SK-N-SH treated with all-trans-retinoic acid at 6 μM for 48 hours (cell line): Measurements from ENCODE around the gene GRIA2.

Experiments
- ATAC-seq: fragments of 200-7000 bp; cut with Tn5 transposase; 3 replicates; pipeline ENCODE4 v1.9.1; 2020; ENCODE audit warnings: mild to moderate bottlenecking, moderate library complexity
- ARNTL ChIP-seq: fragments of 450-650 bp; formaldehyde crosslinking; IDR thresholded peaks from 2 replicates; pipeline ENCODE4 v1.5.0; 2020; ENCODE audit warnings: low read depth, mild to moderate bottlenecking, moderate library complexity, borderline replicate concordance
- BACH2 ChIP-seq: fragments of 250-450 bp; sonication (Bioruptor Pico); IDR thresholded peaks from 2 replicates; pipeline ENCODE4 v1.9.0; 2021; ENCODE audit warnings: mild to moderate bottlenecking, borderline replicate concordance
- CSDC2 ChIP-seq: fragments of 250-450 bp; sonication (Bioruptor Pico); IDR thresholded peaks from 2 replicates; pipeline ENCODE4 v1.5.0; 2020; ENCODE audit warnings: mild to moderate bottlenecking, moderate library complexity
- ESRRG ChIP-seq: fragments of 250-450 bp; sonication (Bioruptor Pico); IDR thresholded peaks from 2 replicates; pipeline ENCODE4 v1.6.1; 2021; ENCODE audit warnings: mild to moderate bottlenecking
- GLIS3 ChIP-seq: fragments of 250-450 bp; sonication (Bioruptor Pico); IDR thresholded peaks from 2 replicates; pipeline ENCODE4 v1.5.0; 2020; ENCODE audit warnings: mild to moderate bottlenecking, moderate library complexity
- ISL1 ChIP-seq: fragments of 250-450 bp; sonication (Bioruptor Pico); IDR thresholded peaks from 2 replicates; pipeline ENCODE4 v2.1.2; 2022; ENCODE audit warnings: mild to moderate bottlenecking, moderate library complexity
- OSR1 ChIP-seq: fragments of 250-450 bp; sonication (Bioruptor Pico); IDR thresholded peaks from 2 replicates; pipeline ENCODE4 v1.8.0; 2022; ENCODE audit warnings: moderate library complexity, mild to moderate bottlenecking, inconsistent platforms
- PPARA ChIP-seq: fragments of 250-450 bp; sonication (Bioruptor Pico); IDR thresholded peaks from 2 replicates; pipeline ENCODE4 v1.5.0; 2020; ENCODE audit warnings: mild to moderate bottlenecking, borderline replicate concordance
- TCF4 ChIP-seq: fragments of 250-450 bp; sonication (Bioruptor Pico); IDR thresholded peaks from 2 replicates; pipeline ENCODE4 v1.8.0; 2021; ENCODE audit warnings: mild to moderate bottlenecking, moderate library complexity, borderline replicate concordance
- TOX ChIP-seq: fragments of 250-450 bp; sonication (Bioruptor Pico); IDR thresholded peaks from 2 replicates; pipeline ENCODE4 v1.8.0; 2021; ENCODE audit warnings: mild to moderate bottlenecking, moderate library complexity, borderline replicate concordance
- ZC3H10 ChIP-seq: fragments of 250-450 bp; sonication (Bioruptor Pico); IDR thresholded peaks from 2 replicates; pipeline ENCODE4 v1.5.1; 2021; ENCODE audit warnings: mild to moderate bottlenecking, moderate library complexity
- ZFP3 ChIP-seq: fragments of 250-450 bp; sonication (Bioruptor Pico); IDR thresholded peaks from 2 replicates; pipeline ENCODE4 v1.5.0; 2020; ENCODE audit warnings: mild to moderate bottlenecking, moderate library complexity
- ZFP30 ChIP-seq: fragments of 450-650 bp; formaldehyde crosslinking; IDR thresholded peaks from 2 replicates; pipeline ENCODE4 v1.5.0; 2022; ENCODE audit warnings: mild to moderate bottlenecking, moderate library complexity
- ZNF565 ChIP-seq: fragments of 450-650 bp; formaldehyde crosslinking; conservative IDR thresholded peaks from 2 replicates; pipeline ENCODE4 v1.5.0; 2020; ENCODE audit warnings: low read depth, mild to moderate bottlenecking, moderate library complexity
- ZNF8 ChIP-seq: fragments of 450-650 bp; formaldehyde crosslinking; IDR thresholded peaks from 2 replicates; pipeline ENCODE4 v1.5.0; 2020; ENCODE audit warnings: mild to moderate bottlenecking, moderate library complexity
- TF ChIP-seq, protein P1 (sequence below): fragments of 250-450 bp; sonication (Bioruptor Pico); IDR thresholded peaks from 2 replicates; pipeline ENCODE4 v1.5.0; 2020; ENCODE audit warnings: mild to moderate bottlenecking, moderate library complexity
- TF ChIP-seq, protein P2 (sequence below): fragments of 250-450 bp; sonication (Bioruptor Pico); IDR thresholded peaks from 2 replicates; pipeline ENCODE4 v1.5.1; 2021; ENCODE audit warnings: mild to moderate bottlenecking, moderate library complexity
- TF ChIP-seq, protein P3 (sequence below): fragments of 250-450 bp; sonication (Bioruptor Pico); IDR thresholded peaks from 2 replicates; pipeline ENCODE4 v1.8.0; 2020; ENCODE audit warnings: mild to moderate bottlenecking, moderate library complexity, borderline replicate concordance
- TF ChIP-seq, protein P4 (sequence below): fragments of 250-450 bp; sonication (Bioruptor Pico); IDR thresholded peaks from 2 replicates; pipeline ENCODE4 v1.5.1; 2020; ENCODE audit warnings: low read depth, mild to moderate bottlenecking, moderate library complexity

GRIA2 gene

DNA sequence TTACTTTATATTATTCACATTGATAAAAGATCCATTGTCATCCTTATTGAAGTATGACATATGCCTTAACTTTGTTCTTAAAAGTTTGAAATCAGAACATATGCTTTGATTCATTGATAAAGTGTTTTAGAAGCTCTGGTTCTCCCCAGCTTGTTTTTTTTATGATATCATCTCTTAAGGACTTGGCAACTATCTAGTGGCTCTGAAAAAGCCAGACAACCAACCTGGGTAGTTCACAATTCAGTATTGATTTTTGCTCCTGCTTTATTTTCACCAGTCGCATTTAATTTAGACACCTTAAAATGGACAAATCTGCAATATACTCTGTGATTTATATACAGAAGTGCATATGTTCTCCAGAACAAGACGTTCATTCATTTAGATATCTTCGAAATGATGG lies 70.1 kb downstream of the GRIA2 start:
- TF ChIP-seq TCF4 (CRISPR knock-in tag): peak; percentile 58; the same call in 1 of the 2 replicates
- TF ChIP-seq ZC3H10 (CRISPR knock-in tag): no peak
- TF ChIP-seq, protein P1, sequence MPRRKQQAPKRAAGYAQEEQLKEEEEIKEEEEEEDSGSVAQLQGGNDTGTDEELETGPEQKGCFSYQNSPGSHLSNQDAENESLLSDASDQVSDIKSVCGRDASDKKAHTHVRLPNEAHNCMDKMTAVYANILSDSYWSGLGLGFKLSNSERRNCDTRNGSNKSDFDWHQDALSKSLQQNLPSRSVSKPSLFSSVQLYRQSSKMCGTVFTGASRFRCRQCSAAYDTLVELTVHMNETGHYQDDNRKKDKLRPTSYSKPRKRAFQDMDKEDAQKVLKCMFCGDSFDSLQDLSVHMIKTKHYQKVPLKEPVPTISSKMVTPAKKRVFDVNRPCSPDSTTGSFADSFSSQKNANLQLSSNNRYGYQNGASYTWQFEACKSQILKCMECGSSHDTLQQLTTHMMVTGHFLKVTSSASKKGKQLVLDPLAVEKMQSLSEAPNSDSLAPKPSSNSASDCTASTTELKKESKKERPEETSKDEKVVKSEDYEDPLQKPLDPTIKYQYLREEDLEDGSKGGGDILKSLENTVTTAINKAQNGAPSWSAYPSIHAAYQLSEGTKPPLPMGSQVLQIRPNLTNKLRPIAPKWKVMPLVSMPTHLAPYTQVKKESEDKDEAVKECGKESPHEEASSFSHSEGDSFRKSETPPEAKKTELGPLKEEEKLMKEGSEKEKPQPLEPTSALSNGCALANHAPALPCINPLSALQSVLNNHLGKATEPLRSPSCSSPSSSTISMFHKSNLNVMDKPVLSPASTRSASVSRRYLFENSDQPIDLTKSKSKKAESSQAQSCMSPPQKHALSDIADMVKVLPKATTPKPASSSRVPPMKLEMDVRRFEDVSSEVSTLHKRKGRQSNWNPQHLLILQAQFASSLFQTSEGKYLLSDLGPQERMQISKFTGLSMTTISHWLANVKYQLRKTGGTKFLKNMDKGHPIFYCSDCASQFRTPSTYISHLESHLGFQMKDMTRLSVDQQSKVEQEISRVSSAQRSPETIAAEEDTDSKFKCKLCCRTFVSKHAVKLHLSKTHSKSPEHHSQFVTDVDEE (CRISPR knock-in tag): no peak
- ATAC-seq: no peak

DNA sequence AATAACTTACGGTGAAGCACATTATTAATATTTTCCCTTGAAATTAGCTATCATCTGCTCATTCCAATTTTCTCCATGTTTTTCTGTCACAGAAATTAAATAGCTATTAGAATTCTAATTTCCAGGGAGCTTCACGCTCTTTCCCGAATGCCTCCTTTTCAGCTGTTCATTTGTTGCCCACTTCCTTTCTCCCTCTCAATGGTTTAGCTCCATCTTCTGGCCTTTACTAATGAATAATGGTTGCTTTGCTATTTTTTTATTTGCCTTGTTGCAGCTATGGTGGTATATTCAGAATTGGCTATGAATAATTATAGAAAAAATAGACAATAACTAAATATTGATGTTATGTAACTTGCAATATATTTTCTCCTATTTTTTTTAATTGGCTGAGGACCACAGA lies 70.5 kb downstream of the GRIA2 start:
- TF ChIP-seq ZNF565 (no peak), ARNTL (CRISPR knock-in tag) (no peak), ESRRG (CRISPR knock-in tag) (no peak), CSDC2 (no peak), GLIS3 (CRISPR knock-in tag) (no peak), ZFP3 (CRISPR knock-in tag) (no peak), OSR1 (CRISPR knock-in tag) (no peak), ZC3H10 (CRISPR knock-in tag) (no peak), ISL1 (CRISPR knock-in tag) (no peak), ZNF8 (no peak), PPARA (no peak)
- TF ChIP-seq, protein P1 (CRISPR knock-in tag): no peak
- TF ChIP-seq, protein P2, sequence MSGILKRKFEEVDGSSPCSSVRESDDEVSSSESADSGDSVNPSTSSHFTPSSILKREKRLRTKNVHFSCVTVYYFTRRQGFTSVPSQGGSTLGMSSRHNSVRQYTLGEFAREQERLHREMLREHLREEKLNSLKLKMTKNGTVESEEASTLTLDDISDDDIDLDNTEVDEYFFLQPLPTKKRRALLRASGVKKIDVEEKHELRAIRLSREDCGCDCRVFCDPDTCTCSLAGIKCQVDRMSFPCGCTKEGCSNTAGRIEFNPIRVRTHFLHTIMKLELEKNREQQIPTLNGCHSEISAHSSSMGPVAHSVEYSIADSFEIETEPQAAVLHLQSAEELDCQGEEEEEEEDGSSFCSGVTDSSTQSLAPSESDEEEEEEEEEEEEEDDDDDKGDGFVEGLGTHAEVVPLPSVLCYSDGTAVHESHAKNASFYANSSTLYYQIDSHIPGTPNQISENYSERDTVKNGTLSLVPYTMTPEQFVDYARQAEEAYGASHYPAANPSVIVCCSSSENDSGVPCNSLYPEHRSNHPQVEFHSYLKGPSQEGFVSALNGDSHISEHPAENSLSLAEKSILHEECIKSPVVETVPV (CRISPR knock-in tag): no peak
- TF ChIP-seq, protein P3, sequence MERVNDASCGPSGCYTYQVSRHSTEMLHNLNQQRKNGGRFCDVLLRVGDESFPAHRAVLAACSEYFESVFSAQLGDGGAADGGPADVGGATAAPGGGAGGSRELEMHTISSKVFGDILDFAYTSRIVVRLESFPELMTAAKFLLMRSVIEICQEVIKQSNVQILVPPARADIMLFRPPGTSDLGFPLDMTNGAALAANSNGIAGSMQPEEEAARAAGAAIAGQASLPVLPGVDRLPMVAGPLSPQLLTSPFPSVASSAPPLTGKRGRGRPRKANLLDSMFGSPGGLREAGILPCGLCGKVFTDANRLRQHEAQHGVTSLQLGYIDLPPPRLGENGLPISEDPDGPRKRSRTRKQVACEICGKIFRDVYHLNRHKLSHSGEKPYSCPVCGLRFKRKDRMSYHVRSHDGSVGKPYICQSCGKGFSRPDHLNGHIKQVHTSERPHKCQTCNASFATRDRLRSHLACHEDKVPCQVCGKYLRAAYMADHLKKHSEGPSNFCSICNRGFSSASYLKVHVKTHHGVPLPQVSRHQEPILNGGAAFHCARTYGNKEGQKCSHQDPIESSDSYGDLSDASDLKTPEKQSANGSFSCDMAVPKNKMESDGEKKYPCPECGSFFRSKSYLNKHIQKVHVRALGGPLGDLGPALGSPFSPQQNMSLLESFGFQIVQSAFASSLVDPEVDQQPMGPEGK (CRISPR knock-in tag): no peak
- ATAC-seq: no peak

DNA sequence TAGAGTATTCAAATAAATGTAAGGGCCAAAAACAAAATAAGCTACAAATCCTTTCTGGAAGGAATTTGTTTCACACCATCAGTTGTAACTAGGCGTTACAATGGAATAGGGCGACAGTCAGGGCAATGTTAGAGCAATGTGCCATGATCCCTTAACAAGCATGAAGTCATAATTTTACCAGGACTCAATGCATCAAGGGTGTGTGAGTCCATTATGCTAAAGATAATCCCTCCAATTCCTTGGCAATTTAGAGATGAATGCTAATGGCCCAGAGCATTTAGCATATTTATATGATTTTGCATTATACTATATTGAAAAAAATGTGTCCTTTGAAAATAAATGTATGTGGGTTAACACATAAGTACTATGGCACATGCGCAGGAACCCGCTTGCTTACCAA lies 73.1 kb downstream of the GRIA2 start:
- TF ChIP-seq, protein P1 (CRISPR knock-in tag): no peak
- TF ChIP-seq ISL1 (CRISPR knock-in tag): no peak
- no peak for TF ChIP-seq BACH2 (CRISPR knock-in tag)
- TF ChIP-seq ZFP3 (CRISPR knock-in tag): no peak
- no peak for TF ChIP-seq ARNTL (CRISPR knock-in tag)
- TF ChIP-seq, all 23 proteins: peak for 0
- no peak for ATAC-seq

DNA sequence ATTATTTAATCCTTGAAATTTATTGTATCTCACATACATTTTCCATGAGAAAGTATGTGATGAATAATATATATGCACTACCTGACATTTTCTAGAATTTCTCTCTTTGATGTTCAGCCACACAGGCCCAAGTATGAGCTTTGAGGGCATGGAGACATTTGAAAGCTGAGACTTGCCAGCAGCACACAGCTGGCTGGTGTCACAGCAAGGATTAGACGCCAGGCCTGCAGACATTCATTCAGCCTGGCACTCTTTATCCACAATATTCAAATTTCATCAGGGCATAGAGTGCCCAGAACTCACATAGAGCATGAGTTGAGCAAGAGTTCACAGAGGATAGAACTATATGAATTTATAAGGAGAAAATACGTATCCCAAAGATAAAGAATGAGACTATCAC lies 74.0 kb downstream of the GRIA2 start:
- ATAC-seq: no peak
- TF ChIP-seq ZFP3 (CRISPR knock-in tag): no peak
- TF ChIP-seq, protein P3 (CRISPR knock-in tag): no peak
- no peak for TF ChIP-seq ZFP30 (CRISPR knock-in tag)
- TF ChIP-seq, protein P4, sequence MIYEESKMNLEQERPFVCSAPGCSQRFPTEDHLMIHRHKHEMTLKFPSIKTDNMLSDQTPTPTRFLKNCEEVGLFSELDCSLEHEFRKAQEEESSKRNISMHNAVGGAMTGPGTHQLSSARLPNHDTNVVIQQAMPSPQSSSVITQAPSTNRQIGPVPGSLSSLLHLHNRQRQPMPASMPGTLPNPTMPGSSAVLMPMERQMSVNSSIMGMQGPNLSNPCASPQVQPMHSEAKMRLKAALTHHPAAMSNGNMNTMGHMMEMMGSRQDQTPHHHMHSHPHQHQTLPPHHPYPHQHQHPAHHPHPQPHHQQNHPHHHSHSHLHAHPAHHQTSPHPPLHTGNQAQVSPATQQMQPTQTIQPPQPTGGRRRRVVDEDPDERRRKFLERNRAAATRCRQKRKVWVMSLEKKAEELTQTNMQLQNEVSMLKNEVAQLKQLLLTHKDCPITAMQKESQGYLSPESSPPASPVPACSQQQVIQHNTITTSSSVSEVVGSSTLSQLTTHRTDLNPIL: no peak
- no peak for TF ChIP-seq BACH2 (CRISPR knock-in tag)
- no peak for TF ChIP-seq TOX (CRISPR knock-in tag)
- no peak for TF ChIP-seq CSDC2
- no peak for TF ChIP-seq ZC3H10 (CRISPR knock-in tag)
